Fibroblast of lung (primary cell): Measurements from ENCODE around the gene APBA1. TPM values are rescaled to one million over a fixed set of nuclear protein-coding genes. Genes with fewer than 3 reads are reported as not detected.

Source experiments
- DNase-seq, 2 donors: peaks; one replicate each; pipeline versions ENCODE4 v3.0.0 to v3.0.0-alpha.2; 2010; ENCODE audit warnings: low read depth in 2 of 2
- H2AFZ ChIP-seq: 2 replicates; pipeline ENCODE4 v1.5.1; 2012; ENCODE audit warnings: low read length, control low read depth, inconsistent platforms
- H3K27ac ChIP-seq: 2 replicates; pipeline ENCODE4 v1.5.1; 2011; ENCODE audit warnings: low read length, control low read depth; ENCODE audit not compliant: insufficient read depth
- H3K27me3 ChIP-seq: 2 replicates; pipeline ENCODE4 v1.5.1; 2011; ENCODE audit warnings: mild to moderate bottlenecking, low read length; ENCODE audit not compliant: control insufficient read depth, insufficient read depth
- H3K36me3 ChIP-seq: 2 replicates; pipeline ENCODE4 v1.5.1; 2011; ENCODE audit warnings: low read length; ENCODE audit not compliant: control insufficient read depth, insufficient read depth
- H3K4me1 ChIP-seq: 2 replicates; pipeline ENCODE4 v1.5.1; 2011; ENCODE audit warnings: low read length; ENCODE audit not compliant: control insufficient read depth, insufficient read depth; ENCODE audit errors: extremely low read depth
- H3K4me2 ChIP-seq: 2 replicates; pipeline ENCODE4 v1.5.1; 2011; ENCODE audit warnings: low read length, control low read depth; ENCODE audit not compliant: insufficient read depth; ENCODE audit errors: extremely low read depth
- H3K4me3 ChIP-seq, 4 experiments: fragments of 200-600 bp in 1 of 4; sonication (generic) in 1 of 4; replicated peaks in 1 of 4; 2 replicates each; pipeline ENCODE4 v1.5.1; 2011 to 2016; ENCODE audit warnings: low read length in 4 of 4, low read depth in 3 of 4, mild to moderate bottlenecking in 3 of 4, control low read depth in 2 of 4, inconsistent platforms in 1 of 4, mixed read lengths in 1 of 4; ENCODE audit not compliant: insufficient read depth in 1 of 4; ENCODE audit errors: control extremely low read depth in 1 of 4
- H3K79me2 ChIP-seq: 2 replicates; pipeline ENCODE4 v1.5.1; 2012; ENCODE audit warnings: mild to moderate bottlenecking, low read length, inconsistent platforms; ENCODE audit not compliant: control insufficient read depth, insufficient read depth
- H3K9ac ChIP-seq: 2 replicates; pipeline ENCODE4 v1.5.1; 2011; ENCODE audit warnings: mild to moderate bottlenecking, low read length, control low read depth; ENCODE audit not compliant: insufficient read depth
- H3K9me3 ChIP-seq: 2 replicates; pipeline ENCODE4 v1.5.1; 2012; ENCODE audit warnings: low read depth, low read length; ENCODE audit not compliant: control insufficient read depth, insufficient read depth
- H4K20me1 ChIP-seq: 2 replicates; pipeline ENCODE4 v1.5.1; 2011; ENCODE audit warnings: low read length; ENCODE audit not compliant: control insufficient read depth, insufficient read depth; ENCODE audit errors: extremely low read depth
- EZH2 ChIP-seq: IDR thresholded peaks from 2 replicates; pipeline ENCODE4 v1.5.1; 2012; ENCODE audit warnings: low read length, control low read depth, mild to moderate bottlenecking; ENCODE audit errors: missing control alignments
- polyA plus RNA-seq, 2 donors: library from polyadenylated mRNA; depleted of rRNA in 1 of 2; stranded (reverse) in 1 of 2; unstranded in 1 of 2; fragments of >200 nt; gene quantifications; 2 replicates each; pipeline ENCODE4 v1.2.1, GENCODE V29; 2011 to 2012; ENCODE audit warnings: missing spikeins in 1 of 2
- total RNA-seq: library from RNA; depleted of rRNA; stranded (reverse); fragments of >200 nt; gene quantifications from 2 replicates; pipeline ENCODE4 v1.2.1, GENCODE V29; 2014
- TF ChIP-seq, protein P1 (sequence below), 2 donors: IDR thresholded peaks in 1 of 2; conservative IDR thresholded peaks in 1 of 2; 1 replicate in 1 of 2; 2 replicates in 1 of 2; pipeline ENCODE4 v1.5.1; 2011 to 2012; ENCODE audit warnings: low read length in 2 of 2, control low read depth in 1 of 2, inconsistent platforms in 1 of 2, low read depth in 1 of 2, mild to moderate bottlenecking in 1 of 2

Gene APBA1
- total and polyA plus RNA-seq, 2 donors (not counting 1 experiment from before 2014, with no cell fraction given), result 5.0 to 8.8 TPM

DNA sequence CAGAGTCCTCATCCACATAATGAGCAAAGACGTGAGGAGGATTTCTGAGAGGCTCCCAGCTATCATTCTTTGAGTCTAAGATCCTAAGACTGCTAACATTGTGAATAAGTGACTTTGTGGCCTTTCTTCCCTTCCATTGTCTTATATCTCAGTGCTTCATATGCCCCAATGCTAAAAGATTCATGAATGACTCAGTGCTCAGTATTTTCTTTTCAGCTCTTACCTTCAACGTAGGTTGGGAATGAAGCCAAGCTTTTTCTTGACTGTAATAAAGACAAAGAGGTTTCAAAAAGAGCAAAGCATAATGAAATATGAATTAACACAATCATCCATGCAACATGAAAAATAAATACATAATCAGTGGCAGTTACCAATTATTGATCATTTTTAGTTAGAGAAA, 200.7 kb downstream of the APBA1 start:
- no peak overlapping the region for H3K9ac ChIP-seq
- DNase-seq, result peak in 1 of 2 donors; percentile 67
- H3K27me3 ChIP-seq, result no peaks in the 10 kb centered on the region
- no peaks in the 10 kb centered on the region for H3K4me1 ChIP-seq
- H3K4me2 ChIP-seq, result no peak overlapping the region
- no peak overlapping the region for H3K4me3 ChIP-seq
- H3K79me2 ChIP-seq, result no peaks in the 10 kb centered on the region
- H2AFZ ChIP-seq, result no peak overlapping the region
- H3K27ac ChIP-seq, result no peak overlapping the region
- TF ChIP-seq, protein P1, sequence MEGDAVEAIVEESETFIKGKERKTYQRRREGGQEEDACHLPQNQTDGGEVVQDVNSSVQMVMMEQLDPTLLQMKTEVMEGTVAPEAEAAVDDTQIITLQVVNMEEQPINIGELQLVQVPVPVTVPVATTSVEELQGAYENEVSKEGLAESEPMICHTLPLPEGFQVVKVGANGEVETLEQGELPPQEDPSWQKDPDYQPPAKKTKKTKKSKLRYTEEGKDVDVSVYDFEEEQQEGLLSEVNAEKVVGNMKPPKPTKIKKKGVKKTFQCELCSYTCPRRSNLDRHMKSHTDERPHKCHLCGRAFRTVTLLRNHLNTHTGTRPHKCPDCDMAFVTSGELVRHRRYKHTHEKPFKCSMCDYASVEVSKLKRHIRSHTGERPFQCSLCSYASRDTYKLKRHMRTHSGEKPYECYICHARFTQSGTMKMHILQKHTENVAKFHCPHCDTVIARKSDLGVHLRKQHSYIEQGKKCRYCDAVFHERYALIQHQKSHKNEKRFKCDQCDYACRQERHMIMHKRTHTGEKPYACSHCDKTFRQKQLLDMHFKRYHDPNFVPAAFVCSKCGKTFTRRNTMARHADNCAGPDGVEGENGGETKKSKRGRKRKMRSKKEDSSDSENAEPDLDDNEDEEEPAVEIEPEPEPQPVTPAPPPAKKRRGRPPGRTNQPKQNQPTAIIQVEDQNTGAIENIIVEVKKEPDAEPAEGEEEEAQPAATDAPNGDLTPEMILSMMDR (conservative IDR thresholded peaks at IDR 0.05 in 1 of 2, IDR thresholded peaks at IDR 0.05 in 1 of 2; ENCODE audit: low read depth in 1 of 2, low read length in 2 of 2), result no peak
- TF ChIP-seq EZH2, result no peak
- H4K20me1 ChIP-seq, result no peaks in the 10 kb centered on the region
- no peaks in the 10 kb centered on the region for H3K9me3 ChIP-seq
- H3K36me3 ChIP-seq, result no peaks in the 10 kb centered on the region

DNA sequence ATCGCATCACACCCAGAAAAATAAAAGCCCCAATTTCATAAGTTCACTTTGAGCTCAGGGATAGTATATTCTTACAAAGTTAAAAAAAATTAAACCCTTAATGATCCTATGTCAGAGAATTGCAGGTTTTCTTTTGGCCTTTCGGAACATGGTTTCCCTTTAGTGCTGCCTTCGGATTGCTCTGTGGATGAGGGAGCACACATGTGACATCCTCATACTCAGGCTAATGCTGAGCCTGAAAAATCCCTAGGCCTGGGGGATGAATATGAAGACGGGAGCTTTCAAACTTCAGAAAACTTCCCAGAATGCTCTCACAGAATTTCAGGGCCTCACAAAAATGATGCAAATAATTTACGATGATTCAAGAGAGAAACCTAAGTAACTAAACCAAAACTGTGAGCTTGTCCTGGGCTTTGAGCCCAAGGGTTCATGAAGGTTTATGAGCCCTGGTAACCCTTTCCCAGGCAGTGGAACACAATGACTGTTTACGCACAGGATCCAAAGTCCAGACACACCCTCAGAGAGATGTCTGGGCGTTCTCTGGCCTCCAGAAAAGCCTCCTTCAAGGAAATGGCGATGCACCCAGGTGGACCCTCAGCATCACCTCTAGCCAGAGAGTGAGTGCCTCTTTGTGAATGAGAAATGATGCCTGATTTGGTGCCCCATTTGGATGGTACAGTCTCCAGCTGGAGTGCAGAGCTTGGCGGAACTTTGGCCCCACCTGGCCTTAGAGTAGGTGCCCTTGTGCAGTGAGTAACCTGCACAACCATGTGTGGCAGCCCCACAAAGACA, 201.8 kb downstream of the APBA1 start:
- H2AFZ ChIP-seq, result no peak overlapping the region
- no peaks in the 10 kb centered on the region for H3K27me3 ChIP-seq
- no peak for DNase-seq
- H4K20me1 ChIP-seq, result no peaks in the 10 kb centered on the region
- H3K36me3 ChIP-seq, result no peaks in the 10 kb centered on the region
- no peak overlapping the region for H3K4me2 ChIP-seq
- H3K9ac ChIP-seq, result no peak overlapping the region
- H3K4me1 ChIP-seq, result no peaks in the 10 kb centered on the region
- no peak for TF ChIP-seq EZH2
- H3K79me2 ChIP-seq, result no peaks in the 10 kb centered on the region
- no peak overlapping the region for H3K4me3 ChIP-seq
- H3K27ac ChIP-seq, result no peak overlapping the region
- H3K9me3 ChIP-seq, result no peaks in the 10 kb centered on the region

DNA sequence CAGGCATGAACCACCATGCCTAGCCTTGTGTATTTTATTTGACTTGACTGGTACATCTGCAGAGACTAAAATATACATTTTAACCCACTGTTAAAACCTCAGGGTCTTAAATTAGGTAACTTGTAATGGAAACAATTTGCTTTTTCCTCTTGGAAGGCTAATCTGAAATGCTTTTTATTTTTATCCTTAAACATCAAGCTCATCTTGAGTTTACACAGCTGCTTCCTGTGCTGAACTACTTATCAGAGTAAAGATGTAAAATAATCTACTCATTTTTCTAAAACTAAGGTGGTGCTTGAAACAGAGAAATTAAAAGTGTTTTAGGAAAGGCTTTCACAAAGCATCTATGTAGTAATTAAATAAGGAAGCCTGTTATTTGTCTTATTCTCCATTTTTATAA, 203.0 kb downstream of the APBA1 start:
- no peak overlapping the region for H3K9ac ChIP-seq
- no peak overlapping the region for H3K27ac ChIP-seq
- no peaks in the 10 kb centered on the region for H3K9me3 ChIP-seq
- no peaks in the 10 kb centered on the region for H3K79me2 ChIP-seq
- no peaks in the 10 kb centered on the region for H3K27me3 ChIP-seq
- no peaks in the 10 kb centered on the region for H3K4me1 ChIP-seq
- DNase-seq, result no peak
- no peaks in the 10 kb centered on the region for H3K36me3 ChIP-seq
- no peak overlapping the region for H3K4me2 ChIP-seq
- H2AFZ ChIP-seq, result no peak overlapping the region
- H3K4me3 ChIP-seq, result no peak overlapping the region
- no peaks in the 10 kb centered on the region for H4K20me1 ChIP-seq
- TF ChIP-seq, protein P1 (conservative IDR thresholded peaks at IDR 0.05 in 1 of 2, IDR thresholded peaks at IDR 0.05 in 1 of 2; ENCODE audit: low read depth in 1 of 2, low read length in 2 of 2), result no peak
- no peak for TF ChIP-seq EZH2
